Activated CD8-positive, alpha-beta T cell treated with anti-CD3 and anti-CD28 coated beads, Interleukin-2, amount 10 ng/mL, durations not matched to agents 7 days and 5 days (primary cell): ENCODE measurements around the gene CTRB1. TPM values are rescaled to one million over a fixed set of nuclear protein-coding genes. Genes with fewer than 3 reads are reported as not detected.

Experiments
- ATAC-seq: fragments of 150-1000 bp; cut with Tn5 transposase; one replicate; pipeline ENCODE4 v1.10.0; 2021; ENCODE audit warnings: moderate library complexity
- CTCF ChIA-PET: fragments of 350-600 bp; sonication (Branson Sonifier 250); formaldehyde crosslinking; loops from one replicate; lab custom pipeline; 2021; ENCODE audit warnings: antibody characterized with exemption; lab: Charles Lee
- POLR2A ChIA-PET: fragments of 350-600 bp; sonication (Branson Sonifier 250); formaldehyde crosslinking; loops from one replicate; lab custom pipeline; 2021; ENCODE audit warnings: antibody characterized with exemption; lab: Charles Lee
- DNase-seq: peaks from one replicate; pipeline ENCODE4 v3.0.0-alpha.2; 2020
- H3K27ac Mint-ChIP-seq: one replicate; pipeline ENCODE4 v1.8.0; 2021; ENCODE audit warnings: mild to moderate bottlenecking, mixed read lengths
- H3K27me3 Mint-ChIP-seq: one replicate; pipeline ENCODE4 v1.8.0; 2021; ENCODE audit warnings: low read depth, mixed read lengths
- H3K36me3 Mint-ChIP-seq: one replicate; pipeline ENCODE4 v1.8.0; 2021; ENCODE audit warnings: low read depth, mixed read lengths
- H3K4me1 Mint-ChIP-seq: one replicate; pipeline ENCODE4 v1.8.0; 2021; ENCODE audit warnings: low read depth, mixed read lengths
- H3K4me3 Mint-ChIP-seq: one replicate; pipeline ENCODE4 v1.8.0; 2021; ENCODE audit warnings: mild to moderate bottlenecking, mixed read lengths
- H3K9me3 Mint-ChIP-seq: one replicate; pipeline ENCODE4 v1.8.0; 2022; ENCODE audit warnings: mixed read lengths; ENCODE audit not compliant: insufficient read depth
- total RNA-seq, 2 experiments: library from RNA; stranded (reverse); gene quantifications; one replicate each; pipeline ENCODE4 v1.2.3, GENCODE V29; 2021

Gene CTRB1
- total RNA-seq, 2 experiments from 2014 or later: not detected

GRCh38 chr16:75254359-75254837, 35.6 kb downstream of the CTRB1 start:
- no peaks in the 10 kb centered on the region for H3K9me3 Mint-ChIP-seq
- H3K27me3 Mint-ChIP-seq: peaks cover 53% of the 10 kb centered on the region
- CTCF ChIA-PET: interaction anchor here (1.0 kb wide), 1 partner anchor 21 kb away, joined by 3 read pairs; no protein-coding TSS in a partner anchor
- peaks cover 9% of the 10 kb centered on the region for H3K4me1 Mint-ChIP-seq
- H3K27ac Mint-ChIP-seq: no peak overlapping the region
- H3K36me3 Mint-ChIP-seq: no peaks in the 10 kb centered on the region
- no peak for DNase-seq
- no peak overlapping the region for H3K4me3 Mint-ChIP-seq
- POLR2A ChIA-PET: no interaction called here
- no peak for ATAC-seq

DNA sequence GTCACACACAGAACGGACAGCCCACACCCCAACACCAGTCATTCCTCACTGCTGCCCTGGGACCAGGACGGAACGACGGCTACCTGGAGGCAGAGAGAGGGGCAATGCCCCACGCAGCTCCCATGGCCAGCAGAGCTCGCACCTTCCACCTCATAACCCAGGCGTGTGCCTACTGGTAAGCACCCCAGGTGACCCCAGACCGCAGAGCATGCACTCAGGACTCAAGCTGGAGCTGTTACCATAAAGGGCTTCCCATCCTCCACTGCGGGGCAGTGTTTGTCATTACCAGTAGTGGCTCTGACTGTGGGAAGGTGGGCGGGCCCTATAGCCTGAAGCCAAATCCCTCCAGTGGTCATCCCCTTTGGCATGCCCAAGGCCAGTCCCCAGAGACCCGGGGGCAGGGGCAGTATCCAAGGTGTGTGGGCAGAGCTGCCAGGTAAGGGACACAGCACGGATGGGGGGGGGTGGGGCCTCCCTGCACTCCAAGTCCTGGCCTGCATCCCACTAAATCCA, 37.3 kb downstream of the CTRB1 start:
- ATAC-seq (no peak), DNase-seq (no peak)
- H3K27me3 Mint-ChIP-seq: peaks cover 50% of the 10 kb centered on the region
- H3K36me3 Mint-ChIP-seq: no peaks in the 10 kb centered on the region
- ChIA-PET CTCF (interaction anchor here (1.9 kb wide), 1 partner anchor 23 kb away, joined by 4 read pairs; no protein-coding TSS in a partner anchor), POLR2A (no interaction called here)
- no peak overlapping the region for H3K4me3 Mint-ChIP-seq
- H3K27ac Mint-ChIP-seq: no peak overlapping the region
- H3K4me1 Mint-ChIP-seq: peaks cover 5% of the 10 kb centered on the region
- H3K9me3 Mint-ChIP-seq: no peaks in the 10 kb centered on the region

DNA sequence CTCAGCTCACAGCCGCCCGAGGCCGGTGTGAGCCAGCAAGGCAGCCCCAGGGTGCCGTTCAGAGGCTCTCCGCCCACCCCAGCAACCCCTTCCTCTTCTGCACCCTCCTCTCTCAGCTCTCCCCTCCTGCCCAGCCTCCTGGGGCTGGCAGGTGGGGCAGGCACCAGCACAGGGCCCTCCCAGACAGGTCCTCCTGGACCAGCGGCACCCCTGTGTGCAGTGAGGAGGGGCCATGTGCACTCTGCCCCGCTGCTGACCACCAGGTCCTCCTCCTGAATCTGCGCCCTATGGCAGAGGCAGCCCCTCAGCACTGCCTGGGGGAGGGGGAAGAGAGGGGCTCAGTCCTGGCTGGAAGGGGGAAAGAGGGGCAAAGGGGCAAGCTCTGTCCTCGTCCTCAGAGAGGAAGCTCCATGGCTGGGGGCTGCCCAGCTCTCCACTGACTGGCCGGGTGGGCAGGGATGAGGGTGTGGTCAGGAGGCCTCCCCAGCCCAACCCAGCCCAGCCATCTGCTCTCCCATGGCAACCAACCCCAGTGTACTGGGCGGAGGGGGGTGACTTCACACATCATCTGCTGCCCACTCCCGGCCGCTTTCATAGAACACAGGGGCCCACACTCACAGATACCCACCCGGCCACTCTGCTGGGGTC, 38.0 kb downstream of the CTRB1 start:
- Mint-ChIP-seq H3K4me3 (no peak overlapping the region), H3K9me3 (no peaks in the 10 kb centered on the region), H3K36me3 (no peaks in the 10 kb centered on the region), H3K27ac (no peak overlapping the region), H3K4me1 (peaks cover 4% of the 10 kb centered on the region), H3K27me3 (peaks cover 50% of the 10 kb centered on the region)
- no peak for DNase-seq
- ATAC-seq: no peak
- ChIA-PET POLR2A (no interaction called here), CTCF (interaction anchor here (1.9 kb wide), 1 partner anchor 23 kb away, joined by 4 read pairs; no protein-coding TSS in a partner anchor)

- DNase-seq: no peak
- no peak overlapping the region for H3K27ac Mint-ChIP-seq
- H3K4me1 Mint-ChIP-seq: no peaks in the 10 kb centered on the region
- H3K27me3 Mint-ChIP-seq: peaks cover 49% of the 10 kb centered on the region
- no peaks in the 10 kb centered on the region for H3K9me3 Mint-ChIP-seq
- H3K36me3 Mint-ChIP-seq: no peaks in the 10 kb centered on the region
- CTCF ChIA-PET: no interaction called here
- POLR2A ChIA-PET: no interaction called here
- ATAC-seq: no peak
- H3K4me3 Mint-ChIP-seq: no peak overlapping the region
Observed at GRCh38 chr16:75257886-75258806, 39.4 kb downstream of the CTRB1 start.

GRCh38 chr16:75258807-75259141, 40.0 kb downstream of the CTRB1 start:
- H3K4me1 Mint-ChIP-seq: no peaks in the 10 kb centered on the region
- POLR2A ChIA-PET: no interaction called here

GRCh38 chr16:75260851-75261589, 42.2 kb downstream of the CTRB1 start:
- H3K4me3 Mint-ChIP-seq: no peak overlapping the region
- H3K4me1 Mint-ChIP-seq: no peaks in the 10 kb centered on the region
- CTCF ChIA-PET: no interaction called here
- ATAC-seq (no peak), DNase-seq (no peak)
- H3K27ac Mint-ChIP-seq: no peak overlapping the region
- POLR2A ChIA-PET: no interaction called here
- peaks cover 49% of the 10 kb centered on the region for H3K27me3 Mint-ChIP-seq
- no peaks in the 10 kb centered on the region for H3K9me3 Mint-ChIP-seq
- H3K36me3 Mint-ChIP-seq: no peaks in the 10 kb centered on the region

More at GRCh38 chr16:75258807-75259141, 40.0 kb downstream of the CTRB1 start:
- H3K4me3 Mint-ChIP-seq: no peak overlapping the region
- H3K9me3 Mint-ChIP-seq: no peaks in the 10 kb centered on the region
- no peaks in the 10 kb centered on the region for H3K36me3 Mint-ChIP-seq
- CTCF ChIA-PET: no interaction called here
- no peak overlapping the region for H3K27ac Mint-ChIP-seq
- no peak for DNase-seq
- H3K27me3 Mint-ChIP-seq: peaks cover 49% of the 10 kb centered on the region
- no peak for ATAC-seq

- ATAC-seq (no peak), DNase-seq (no peak)
- Mint-ChIP-seq H3K27ac (no peak overlapping the region), H3K9me3 (no peaks in the 10 kb centered on the region), H3K27me3 (peaks cover 55% of the 10 kb centered on the region), H3K4me1 (peaks cover 3% of the 10 kb centered on the region), H3K36me3 (no peaks in the 10 kb centered on the region), H3K4me3 (no peak overlapping the region)
- ChIA-PET POLR2A (no interaction called here), CTCF (no interaction called here)
Observed at GRCh38 chr16:75261590-75262078, 42.8 kb downstream of the CTRB1 start.

DNA sequence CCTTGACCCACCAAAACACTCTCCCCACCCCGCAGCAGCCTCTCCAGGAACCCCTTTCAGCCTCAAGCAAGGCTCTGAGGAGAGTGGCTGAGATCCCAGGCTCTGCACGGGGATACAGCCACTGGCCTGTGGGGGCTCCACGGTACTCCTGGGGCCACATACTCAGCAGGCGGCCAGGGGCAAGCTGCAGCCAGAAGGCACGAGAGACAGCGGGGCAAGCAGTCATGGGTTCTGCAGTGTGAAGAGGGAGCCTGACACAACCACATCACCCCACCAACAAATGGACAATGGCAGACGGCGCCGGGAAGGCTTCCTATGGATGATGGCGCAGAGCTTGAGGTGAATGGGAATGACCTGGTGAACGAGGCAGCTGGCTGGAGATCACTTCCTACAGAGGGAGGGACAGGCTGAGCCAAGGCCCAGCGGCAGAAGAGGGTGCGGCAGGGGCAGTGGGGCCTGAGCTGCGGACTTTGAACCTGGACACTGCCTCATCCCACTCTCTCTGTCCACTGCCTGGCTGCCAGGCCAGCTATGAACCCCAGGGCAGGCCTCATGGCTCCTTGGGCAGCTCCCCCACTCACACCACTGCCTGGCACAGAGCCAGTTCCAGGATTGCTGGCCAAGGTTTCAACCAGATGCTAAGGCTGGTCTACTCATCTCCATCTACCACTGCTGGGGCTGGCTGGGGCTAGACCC, 43.5 kb downstream of the CTRB1 start:
- no peak overlapping the region for H3K27ac Mint-ChIP-seq
- DNase-seq (no peak), ATAC-seq (no peak)
- peaks cover 3% of the 10 kb centered on the region for H3K4me1 Mint-ChIP-seq
- no peak overlapping the region for H3K4me3 Mint-ChIP-seq
- POLR2A ChIA-PET: no interaction called here
- H3K9me3 Mint-ChIP-seq: no peaks in the 10 kb centered on the region
- H3K27me3 Mint-ChIP-seq: peaks cover 58% of the 10 kb centered on the region
- CTCF ChIA-PET: interaction anchor here (1.3 kb wide), 1 partner anchor 29 kb away, joined by 3 read pairs; no protein-coding TSS in a partner anchor
- no peaks in the 10 kb centered on the region for H3K36me3 Mint-ChIP-seq

DNA sequence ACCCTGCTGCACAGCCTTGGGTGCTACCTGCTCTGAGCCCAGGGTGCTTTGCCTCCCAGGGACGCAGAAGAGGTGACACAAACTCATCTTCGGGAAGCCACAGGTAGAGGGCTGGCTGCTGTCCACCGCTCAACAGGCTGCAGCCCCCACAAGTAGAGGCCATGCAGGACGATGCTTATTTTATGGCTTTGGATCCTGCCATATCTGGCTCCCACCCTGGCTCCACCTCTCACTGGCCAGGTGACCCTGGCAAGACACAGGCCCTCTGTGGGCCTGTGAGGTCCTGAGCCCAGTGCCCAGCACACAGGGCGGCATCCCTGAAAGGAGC, 44.0 kb downstream of the CTRB1 start:
- ChIA-PET CTCF (interaction anchor here (1.3 kb wide), 1 partner anchor 29 kb away, joined by 3 read pairs; no protein-coding TSS in a partner anchor), POLR2A (no interaction called here)
- H3K27ac Mint-ChIP-seq: no peak overlapping the region
- H3K4me1 Mint-ChIP-seq: peaks cover 3% of the 10 kb centered on the region
- ATAC-seq (no peak), DNase-seq (no peak)
- no peaks in the 10 kb centered on the region for H3K9me3 Mint-ChIP-seq
- no peak overlapping the region for H3K4me3 Mint-ChIP-seq
- peaks cover 58% of the 10 kb centered on the region for H3K27me3 Mint-ChIP-seq
- H3K36me3 Mint-ChIP-seq: no peaks in the 10 kb centered on the region

GRCh38 chr16:75263291-75263962, 44.6 kb downstream of the CTRB1 start:
- DNase-seq (no peak), ATAC-seq (no peak)
- Mint-ChIP-seq H3K27me3 (peaks cover 52% of the 10 kb centered on the region), H3K9me3 (no peaks in the 10 kb centered on the region), H3K4me1 (peaks cover 3% of the 10 kb centered on the region), H3K27ac (no peak overlapping the region), H3K36me3 (no peaks in the 10 kb centered on the region), H3K4me3 (no peak overlapping the region)
- POLR2A ChIA-PET: no interaction called here
- CTCF ChIA-PET: interaction anchor here (1.3 kb wide), 1 partner anchor 30 kb away, joined by 3 read pairs; no protein-coding TSS in a partner anchor
